Left lung (tissue), 10 donors: ENCODE measurements around the gene KAT2B. TPM values are rescaled to one million over a fixed set of nuclear protein-coding genes. Genes with fewer than 3 reads are reported as not detected.

Experiments
- ATAC-seq: fragments of 200-7000 bp; cut with Tn5 transposase; one replicate; pipeline ENCODE4 v1.9.1; 2020; ENCODE audit warnings: moderate library complexity
- DNase-seq, 4 donors: peaks; one replicate each; pipeline ENCODE4 v3.0.0-alpha.2; 2013 to 2020
- H3K27ac ChIP-seq, 2 donors: fragments of 200-600 bp; sonication (generic) in 1 of 2; one replicate each; pipeline versions ENCODE4 v1.5.0 to v1.8.0; 2020 to 2021
- H3K27me3 ChIP-seq, 2 donors: fragments of 200-600 bp; sonication (generic) in 1 of 2; one replicate each; pipeline versions ENCODE4 v1.5.0 to v1.8.0; 2020 to 2021
- H3K36me3 ChIP-seq, 2 donors: fragments of 200-600 bp; sonication (generic) in 1 of 2; one replicate each; pipeline versions ENCODE4 v1.5.0 to v1.8.0; 2020 to 2021
- H3K4me1 ChIP-seq, 2 donors: fragments of 200-600 bp; one replicate each; pipeline ENCODE4 v1.8.0; 2021
- H3K4me3 ChIP-seq, 2 donors: fragments of 200-600 bp; sonication (generic) in 1 of 2; one replicate each; pipeline versions ENCODE4 v1.5.0 to v1.8.0; 2020 to 2021; ENCODE audit warnings: mild to moderate bottlenecking in 1 of 2
- H3K9me3 ChIP-seq, 2 donors: fragments of 200-600 bp; sonication (generic) in 1 of 2; one replicate each; pipeline versions ENCODE4 v1.5.0 to v1.8.0; 2020 to 2021
- CTCF ChIP-seq, 2 donors: fragments of 200-600 bp; sonication (generic) in 1 of 2; IDR thresholded peaks; one replicate each; pipeline versions ENCODE4 v1.5.0 to v1.8.0; 2021; ENCODE audit warnings: antibody characterized with exemption in 2 of 2
- intact Hi-C, 2 donors: fragments of 100-400 bp; cut with DNase I; formaldehyde crosslinking; loops; one replicate each; pipeline versions ENCODE4 v1.11.2 to v1.14.2; 2022
- polyA plus RNA-seq, 6 donors: library from polyadenylated mRNA; unstranded; fragments of 120-200 nt; gene quantifications; one replicate each; pipeline ENCODE4 v1.2.1, GENCODE V29; 2013; ENCODE audit not compliant: insufficient read length in 6 of 6
- total RNA-seq, 2 donors: library from RNA; stranded (reverse); fragmentation: NEBNext Ultra II Directional; extraction: Animal tissue kit (Norgen Biotek cat#: 25700); gene quantifications; one replicate each; pipeline ENCODE4 v1.2.1, GENCODE V29; 2021
- donor health status: DM: no; HTN: yes; CAD: no.
- donor health status: DM: no; HTN: no; CAD: no.

Gene KAT2B
- total and polyA plus RNA-seq, 8 donors, result 26.1 to 48.0 (median 39.9) TPM

DNA sequence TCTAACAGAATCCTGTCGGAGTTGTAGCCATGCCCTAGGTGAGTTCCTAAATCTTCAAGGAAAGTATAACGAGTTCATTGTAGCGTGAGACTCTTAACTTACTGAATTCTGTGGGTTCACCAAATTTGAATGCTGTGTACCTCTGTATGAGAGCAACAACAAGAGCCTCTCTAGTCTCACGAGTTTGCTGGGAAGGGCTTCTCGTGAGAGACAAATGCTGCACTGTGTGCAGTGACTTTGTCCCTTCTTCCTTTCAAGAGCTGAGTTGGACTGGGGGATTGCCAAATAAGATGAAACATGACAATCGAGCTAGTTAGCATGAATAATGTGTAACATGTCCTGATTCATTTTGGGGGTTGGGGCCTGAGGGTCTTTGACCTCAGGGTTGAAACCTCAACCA, 32.2 kb downstream of the KAT2B start:
- no peaks in the 10 kb centered on the region for H3K27me3 ChIP-seq
- no peak for ATAC-seq

DNA sequence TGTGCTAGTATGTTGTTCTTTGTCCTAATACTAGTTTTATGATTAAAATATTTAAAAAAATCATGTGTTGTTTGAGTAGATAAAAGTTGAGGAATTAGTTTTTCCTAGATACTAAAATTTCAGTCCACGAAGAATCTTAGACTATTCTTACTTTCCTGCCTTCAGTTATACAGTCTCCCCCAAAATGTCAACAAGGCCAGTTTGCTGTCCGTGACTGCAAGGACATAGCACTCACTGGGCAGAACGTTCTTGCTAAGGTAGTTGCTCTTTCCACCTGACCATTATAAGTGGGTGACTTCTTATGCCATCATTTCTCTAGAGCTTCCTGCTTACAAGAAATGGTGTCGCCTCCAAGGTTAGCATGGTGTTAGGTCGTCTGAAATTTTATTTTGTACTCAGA, 32.8 kb downstream of the KAT2B start:
- Histone ChIP-seq H3K27ac (peak overlapping the region in 1 of 2 donors; percentile 25), H3K9me3 (no peaks in the 10 kb centered on the region), H3K4me1 (peaks cover 0 to 9% of the 10 kb centered on the region in 2 donors), H3K27me3 (no peaks in the 10 kb centered on the region), H3K36me3 (no peaks in the 10 kb centered on the region), H3K4me3 (no peak overlapping the region)
- intact Hi-C loops, result no loop called here
- no peak for TF ChIP-seq CTCF (IDR thresholded peaks at IDR 0.05)
- ATAC-seq (no peak), DNase-seq (no peak)

More for the DNA sequence above, 32.2 kb downstream of the KAT2B start:
- no peak for DNase-seq
- Histone ChIP-seq H3K4me3 (no peak overlapping the region), H3K4me1 (peaks cover 0 to 9% of the 10 kb centered on the region in 2 donors), H3K27ac (peak overlapping the region in 1 of 2 donors; percentile 25), H3K36me3 (no peaks in the 10 kb centered on the region), H3K9me3 (no peaks in the 10 kb centered on the region)
- TF ChIP-seq CTCF (IDR thresholded peaks at IDR 0.05), result no peak
- intact Hi-C loops, result no loop called here

GRCh38 chr3:20073683-20074082, 33.4 kb downstream of the KAT2B start:
- H3K4me3 ChIP-seq, result no peak overlapping the region
- ATAC-seq, result no peak
- H3K4me1 ChIP-seq, result peaks cover 0 to 9% of the 10 kb centered on the region in 2 donors
- H3K36me3 ChIP-seq, result no peaks in the 10 kb centered on the region
- H3K27me3 ChIP-seq, result no peaks in the 10 kb centered on the region
- no peak for TF ChIP-seq CTCF (IDR thresholded peaks at IDR 0.05)
- intact Hi-C loops, result no loop called here
- no peaks in the 10 kb centered on the region for H3K9me3 ChIP-seq
- H3K27ac ChIP-seq, result no peak overlapping the region
- no peak for DNase-seq

DNA sequence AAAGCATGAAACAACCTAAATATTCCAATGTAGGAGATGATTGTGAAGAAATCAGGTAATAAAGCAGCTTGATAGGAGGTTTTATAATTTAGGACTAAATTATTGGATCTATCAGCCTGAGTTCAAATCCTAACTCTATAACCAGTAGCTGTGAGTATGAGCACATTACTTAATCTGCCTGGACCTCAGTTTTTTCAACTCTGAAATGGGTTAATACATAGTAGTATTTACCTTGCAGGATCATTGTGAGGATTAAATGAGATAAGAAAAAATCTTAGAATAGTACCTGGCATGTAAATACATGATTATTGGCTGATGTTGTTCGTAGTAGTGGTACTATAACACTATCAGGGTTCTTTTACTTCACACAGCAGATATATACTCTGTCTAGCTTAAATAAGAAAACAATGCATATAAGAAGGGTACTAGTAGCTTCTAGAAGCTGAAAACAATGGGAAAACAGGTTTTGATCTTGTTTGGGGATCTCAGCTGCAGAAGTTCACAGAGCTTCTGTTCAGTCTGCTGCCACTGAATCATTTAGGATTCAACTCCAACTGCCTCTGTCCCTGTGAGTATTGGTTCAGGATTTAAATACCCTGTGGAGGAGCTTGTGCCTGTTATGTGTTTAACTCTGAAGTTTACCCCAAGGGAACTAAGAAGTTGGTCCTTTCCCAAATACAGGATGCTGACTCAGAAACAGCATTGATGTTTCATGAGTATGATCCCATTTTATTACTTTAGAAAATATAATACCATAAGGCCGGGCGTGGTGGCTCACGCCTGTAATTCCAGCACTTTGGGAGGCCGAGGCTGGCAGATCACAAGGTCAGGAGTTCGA, 34.2 kb downstream of the KAT2B start:
- H3K27ac ChIP-seq, result no peak overlapping the region
- no peaks in the 10 kb centered on the region for H3K9me3 ChIP-seq
- no peak overlapping the region for H3K4me3 ChIP-seq
- H3K36me3 ChIP-seq, result no peaks in the 10 kb centered on the region
- no peak for DNase-seq
- TF ChIP-seq CTCF (IDR thresholded peaks at IDR 0.05), result no peak
- H3K27me3 ChIP-seq, result no peaks in the 10 kb centered on the region
- ATAC-seq, result no peak
- H3K4me1 ChIP-seq, result peaks cover 0 to 9% of the 10 kb centered on the region in 2 donors
- intact Hi-C loops, result no loop called here

DNA sequence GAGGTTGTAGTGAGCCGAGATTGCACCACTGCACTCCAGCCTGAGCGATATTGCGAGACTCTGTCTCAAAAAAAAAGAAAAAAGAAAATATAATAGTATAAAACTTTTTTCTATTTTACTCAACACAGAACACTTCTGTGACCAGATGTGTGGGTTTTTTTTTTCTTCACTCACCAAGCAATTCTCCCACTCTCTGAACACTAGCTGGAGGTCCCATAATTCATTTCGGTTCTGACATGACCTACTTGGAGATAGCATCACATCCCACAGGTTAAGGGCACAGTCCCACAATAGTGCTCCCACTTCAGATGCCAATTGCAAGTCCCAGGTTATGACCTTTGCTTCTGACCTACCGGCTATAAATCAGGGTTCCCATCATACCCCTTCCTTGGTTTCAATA, 35.0 kb downstream of the KAT2B start:
- peaks cover 0 to 9% of the 10 kb centered on the region in 2 donors for H3K4me1 ChIP-seq
- DNase-seq (no peak), ATAC-seq (no peak)
- no peaks in the 10 kb centered on the region for H3K9me3 ChIP-seq
- TF ChIP-seq CTCF (IDR thresholded peaks at IDR 0.05), result no peak
- no peak overlapping the region for H3K27ac ChIP-seq
- no peaks in the 10 kb centered on the region for H3K27me3 ChIP-seq
- H3K36me3 ChIP-seq, result no peaks in the 10 kb centered on the region
- H3K4me3 ChIP-seq, result no peak overlapping the region
- intact Hi-C loops, result no loop called here
